K562 (cell line): Measurements from ENCODE around the gene FRMD4B. TPM values are rescaled to one million over a fixed set of nuclear protein-coding genes. Genes with fewer than 3 reads are reported as not detected.

ENCODE experiments used
- ATAC-seq: fragments of 200-7000 bp; cut with Tn5 transposase; 3 replicates; pipeline ENCODE4 v1.9.1; 2020; ENCODE audit warnings: moderate library complexity
- BruUV-seq: library from RNA; stranded (reverse); fragments of 400-500 nt; replicated peaks from 2 replicates; lab custom pipeline; 2021; lab: Mats Ljungman, UMichigan
- CTCF ChIA-PET: fragments of 300-600 bp; formaldehyde crosslinking; extraction: SDS; loops from one replicate; lab custom pipeline; 2021; ENCODE audit warnings: low intra/inter-chr PET ratio; lab: Yijun Ruan, JAX
- POLR2A ChIA-PET: fragments of 300-600, 350-650 bp; sonication (Branson Sonifier 250); formaldehyde crosslinking; extraction: SDS; loops from one replicate; lab custom pipeline; 2021; ENCODE audit warnings: antibody characterized with exemption, inconsistent platforms; lab: Yijun Ruan, JAX
- DNase-seq, 4 experiments: peaks; one replicate each; pipeline versions ENCODE4 v3.0.0 to v3.0.0-alpha.2; 2011 to 2018; ENCODE audit warnings: low spot score in 3 of 4, mixed read lengths in 3 of 4; ENCODE audit errors: extremely low read depth in 1 of 4
- FAIRE-seq: peaks from 2 replicates; lab custom pipeline; 2011; peaks lifted over from hg19 to GRCh38; lab: Jason Lieb, UNC
- H2AFZ ChIP-seq: 2 replicates; pipeline ENCODE4 v1.6.0; 2011; ENCODE audit warnings: low read depth, low read length, control low read depth, inconsistent platforms
- H3K27ac ChIP-seq: fragments of 200-600 bp; 3 replicates; pipeline ENCODE4 v1.8.0; 2011; ENCODE audit warnings: low read depth, mild to moderate bottlenecking, control low read depth, inconsistent platforms, low read length, moderate library complexity, mixed read lengths; ENCODE audit errors: extremely low read depth
- H3K27me3 ChIP-seq, 2 experiments: fragments of 300-600 bp in 1 of 2; 2 replicates in 1 of 2; 3 replicates in 1 of 2; pipeline versions ENCODE4 v1.6.0 to v1.8.0; 2011; ENCODE audit warnings: inconsistent platforms in 2 of 2, low read length in 2 of 2, mild to moderate bottlenecking in 1 of 2, mixed read lengths in 1 of 2, moderate library complexity in 1 of 2; ENCODE audit not compliant: control insufficient read depth in 2 of 2, insufficient read depth in 2 of 2
- H3K36me3 ChIP-seq: fragments of 300-600 bp; 3 replicates; pipeline ENCODE4 v1.8.0; 2011; ENCODE audit warnings: mild to moderate bottlenecking, low read length, inconsistent platforms; ENCODE audit not compliant: control insufficient read depth, insufficient read depth
- H3K4me1 ChIP-seq, 2 experiments: fragments of 200-600 bp in 1 of 2; replicated peaks in 1 of 2; 2 replicates in 1 of 2; 3 replicates in 1 of 2; pipeline versions ENCODE4 v1.5.1 to v1.8.0; 2011; ENCODE audit warnings: inconsistent platforms in 2 of 2, low read length in 2 of 2, mild to moderate bottlenecking in 1 of 2, mixed read lengths in 1 of 2, moderate library complexity in 1 of 2; ENCODE audit not compliant: control insufficient read depth in 2 of 2, insufficient read depth in 2 of 2
- H3K4me2 ChIP-seq: 2 replicates; pipeline ENCODE4 v1.6.1; 2011; ENCODE audit warnings: low read length, control low read depth, inconsistent platforms, mixed read lengths; ENCODE audit not compliant: insufficient read depth
- H3K4me3 ChIP-seq: fragments of 200-600 bp; sonication (generic), shearing (Covaris generic); 2 replicates; pipeline ENCODE4 v1.5.1; 2016; ENCODE audit warnings: control low read depth, inconsistent platforms
- H3K79me2 ChIP-seq: fragments of 200-600 bp; 3 replicates; pipeline ENCODE4 v1.8.0; 2011; ENCODE audit warnings: low read length, inconsistent platforms; ENCODE audit not compliant: control insufficient read depth, insufficient read depth
- H3K9ac ChIP-seq, 2 experiments: 2 replicates each; pipeline versions ENCODE4 v1.6.0 to v1.6.1; 2011; ENCODE audit warnings: low read depth in 2 of 2, low read length in 2 of 2, control low read depth in 1 of 2, inconsistent platforms in 1 of 2, mild to moderate bottlenecking in 1 of 2, mixed read lengths in 1 of 2; ENCODE audit not compliant: insufficient read depth in 1 of 2
- H3K9me1 ChIP-seq: one replicate; pipeline ENCODE4 v1.6.0; 2011; ENCODE audit warnings: inconsistent platforms, mild to moderate bottlenecking, low read length, moderate library complexity; ENCODE audit not compliant: control insufficient read depth, insufficient read depth
- H3K9me3 ChIP-seq: replicated peaks from 2 replicates; pipeline ENCODE4 v1.5.1; 2011; ENCODE audit warnings: low read depth, low read length, inconsistent platforms; ENCODE audit not compliant: control insufficient read depth, insufficient read depth
- H4K20me1 ChIP-seq: replicated peaks from 2 replicates; pipeline ENCODE4 v1.6.1; 2011; ENCODE audit warnings: low read length, inconsistent platforms, mixed read lengths; ENCODE audit not compliant: control insufficient read depth, insufficient read depth
- CTCF ChIP-seq, 3 experiments: IDR thresholded peaks in 2 of 3; conservative IDR thresholded peaks in 1 of 3; 2 replicates each; pipeline ENCODE4 v1.5.1; 2011 to 2012; ENCODE audit warnings: low read length in 3 of 3, mild to moderate bottlenecking in 3 of 3, control low read depth in 2 of 3, improper control_type of control experiment in 1 of 3, inconsistent platforms in 1 of 3, low read depth in 1 of 3, mixed read lengths in 1 of 3, moderate library complexity in 1 of 3; ENCODE audit not compliant: insufficient read depth in 2 of 3
- HINFP ChIP-seq: fragments of 450-650 bp; conservative IDR thresholded peaks from 2 replicates; pipeline ENCODE4 v1.6.1; 2016; ENCODE audit warnings: missing genetic modification characterization, low read depth, mild to moderate bottlenecking, control low read depth, missing compliant biosample characterization
- NEUROD1 ChIP-seq: fragments of 150-350 bp; IDR thresholded peaks from 2 replicates; pipeline ENCODE4 v1.6.1; 2014; ENCODE audit warnings: borderline replicate concordance, low read length, low read depth; ENCODE audit not compliant: partially characterized antibody
- ZNF143 ChIP-seq: sonication (generic); formaldehyde crosslinking; IDR thresholded peaks from 2 replicates; pipeline ENCODE4 v1.9.0; 2022; ENCODE audit warnings: mild to moderate bottlenecking, missing genetic modification reagents
- in situ Hi-C: fragments of 300-500 bp; cut with MboI; formaldehyde crosslinking; loops from 4 replicates; pipeline ENCODE4 v1.15.0; 2018; ENCODE audit warnings: inconsistent platforms, mixed read lengths
- intact Hi-C: fragments of 100-400 bp; cut with micrococcal nuclease; formaldehyde crosslinking; loops from 2 replicates; pipeline ENCODE4 v1.14.2; 2022
- polyA plus RNA-seq, 8 experiments: library from polyadenylated mRNA; depleted of rRNA in 4 of 8; stranded (reverse) in 5 of 8; unstranded in 3 of 8; fragments of >200 nt; fragmentation: Nextera tagmentation in 2 of 8; fragmentation: Illumina TruSeq in 1 of 8; extraction: Ambion mirVana in 2 of 8; extraction: Trizol in 1 of 8; gene quantifications; 2 replicates each; pipeline versions ENCODE4 v1.2.1 to v1.2.3, GENCODE V29; 2011 to 2014; ENCODE audit warnings: inconsistent platforms in 1 of 8, missing spikeins in 1 of 8
- total RNA-seq, 7 experiments: library from RNA; depleted of rRNA in 6 of 7; stranded (reverse); fragments of >200 nt in 6 of 7; fragmentation: Illumina TruSeq in 2 of 7; extraction: Trizol in 2 of 7; gene quantifications; 2 replicates each; pipeline versions ENCODE4 v1.2.1 to v1.2.3, GENCODE V29; 2011 to 2021; ENCODE audit warnings: low replicate concordance in 1 of 7

Gene FRMD4B
- total and polyA plus RNA-seq, 9 of the 15 experiments (the other 6 are each of a cell fraction or from before 2014, with no cell fraction given): 0.03 to 0.09 (median 0.04) TPM; not detected in 3

DNA sequence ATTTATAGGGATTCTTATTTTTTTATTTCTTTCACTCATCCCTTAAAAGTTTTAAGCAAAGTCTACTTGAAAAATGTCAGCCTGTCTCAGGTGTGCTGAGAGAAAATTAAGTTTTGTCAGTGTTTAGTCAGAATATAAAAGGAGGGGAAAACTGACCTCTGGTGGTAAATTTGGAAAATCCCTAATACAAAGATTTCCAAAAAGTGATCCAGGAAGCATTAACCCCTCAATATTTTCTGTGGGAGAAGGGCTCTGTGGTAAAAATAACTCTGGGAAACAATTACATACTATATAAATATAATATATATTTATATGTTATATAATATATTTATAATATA lies 41.0 kb upstream of the FRMD4B start:
- H3K4me3 ChIP-seq: no peak overlapping the region
- H3K4me2 ChIP-seq: no peak overlapping the region
- FAIRE-seq (no peak), ATAC-seq (no peak), DNase-seq (no peak)
- H4K20me1 ChIP-seq: no peaks in the 10 kb centered on the region
- intact Hi-C loops: loop anchor here (5.0 kb wide), 2 partner anchors 120 to 265 kb away; no protein-coding TSS in a partner anchor
- POLR2A ChIA-PET: interaction anchor here (0.6 to 0.9 kb wide), 3 partner anchors 16 to 368 kb away, joined by 3 read pairs; no protein-coding TSS in a partner anchor
- BruUV-seq: no TSS peak
- no peak overlapping the region for H3K9ac ChIP-seq
- CTCF ChIA-PET: no interaction called here
- in situ Hi-C loops: loop anchor here (10.0 kb wide), 1 partner anchor 262 kb away; no protein-coding TSS in a partner anchor
- no peaks in the 10 kb centered on the region; a peak in 1 of 5 replicates for H3K27me3 ChIP-seq
- H3K9me3 ChIP-seq: no peaks in the 10 kb centered on the region
- H3K4me1 ChIP-seq: no peaks in the 10 kb centered on the region
- H3K36me3 ChIP-seq: no peaks in the 10 kb centered on the region
- no peaks in the 10 kb centered on the region for H3K9me1 ChIP-seq
- H3K27ac ChIP-seq: no peak overlapping the region
- H2AFZ ChIP-seq: no peak overlapping the region
- no peaks in the 10 kb centered on the region for H3K79me2 ChIP-seq
- TF ChIP-seq ZNF143 (CRISPR knock-in tag) (no peak), CTCF (IDR thresholded peaks at IDR 0.05 in 2 of 3, conservative IDR thresholded peaks at IDR 0.05 in 1 of 3; ENCODE audit: insufficient read depth in 2 of 3, low read depth in 1 of 3, low read length in 3 of 3) (0 out of 6 replicates have a peak, but pooled peaks of 1 of the 3 experiments have one; percentile 8), HINFP (no peak), NEUROD1 (no peak)
